Neuronal stem cell (in vitro differentiated cells): Measurements from ENCODE around the gene FBXO47.

Experiments used
- DNase-seq: peaks from one replicate; pipeline ENCODE4 v3.0.0-alpha.2; 2013; ENCODE audit warnings: low spot score
- H2AFZ ChIP-seq: one replicate; pipeline ENCODE4 v1.6.1; 2013; ENCODE audit warnings: mild to moderate bottlenecking, low read length, inconsistent platforms
- H2AK5ac ChIP-seq: 2 replicates; pipeline ENCODE4 v1.6.1; 2013; ENCODE audit warnings: low read depth, mild to moderate bottlenecking, inconsistent platforms, low read length, moderate library complexity, mixed read lengths
- H2BK120ac ChIP-seq: 2 replicates; pipeline ENCODE4 v1.6.1; 2013; ENCODE audit warnings: low read depth, mild to moderate bottlenecking, inconsistent platforms, low read length, moderate library complexity, mixed read lengths
- H2BK12ac ChIP-seq: one replicate; pipeline ENCODE4 v1.6.1; 2013; ENCODE audit warnings: low read length, inconsistent platforms
- H2BK15ac ChIP-seq: 2 replicates; pipeline ENCODE4 v1.6.1; 2013; ENCODE audit warnings: mild to moderate bottlenecking, low read length, inconsistent platforms, mixed read lengths
- H2BK5ac ChIP-seq: one replicate; pipeline ENCODE4 v1.6.1; 2013; ENCODE audit warnings: inconsistent platforms, mild to moderate bottlenecking, low read length, moderate library complexity
- H3K14ac ChIP-seq: one replicate; pipeline ENCODE4 v1.6.1; 2013; ENCODE audit warnings: low read length, inconsistent platforms
- H3K18ac ChIP-seq: 2 replicates; pipeline ENCODE4 v1.6.1; 2013; ENCODE audit warnings: low read length, inconsistent platforms
- H3K23ac ChIP-seq: 2 replicates; pipeline ENCODE4 v1.6.1; 2013; ENCODE audit warnings: low read depth, mild to moderate bottlenecking, mixed read lengths, low read length, inconsistent platforms; ENCODE audit not compliant: poor library complexity
- H3K27ac ChIP-seq: replicated peaks from 3 replicates; pipeline ENCODE4 v1.5.1; 2013; ENCODE audit warnings: low read length, inconsistent platforms
- H3K27me3 ChIP-seq, 3 experiments: 2 replicates each; pipeline ENCODE4 v1.6.1; 2013; ENCODE audit warnings: low read length in 3 of 3, mild to moderate bottlenecking in 2 of 3, inconsistent platforms in 1 of 3, low read depth in 1 of 3, mixed read lengths in 1 of 3, moderate library complexity in 1 of 3; ENCODE audit not compliant: control insufficient read depth in 3 of 3, insufficient read depth in 3 of 3
- H3K36me3 ChIP-seq, 2 donors: replicated peaks in 1 of 2; 2 replicates each; pipeline ENCODE4 v1.6.1; 2013; ENCODE audit warnings: low read length in 2 of 2; ENCODE audit not compliant: control insufficient read depth in 2 of 2, insufficient read depth in 2 of 2
- H3K4ac ChIP-seq: 2 replicates; pipeline ENCODE4 v1.6.1; 2013; ENCODE audit warnings: inconsistent platforms, mild to moderate bottlenecking, low read length, moderate library complexity
- H3K4me1 ChIP-seq, 2 donors: 1 replicate in 1 of 2; 2 replicates in 1 of 2; pipeline ENCODE4 v1.6.1; 2013; ENCODE audit warnings: low read length in 2 of 2, low read depth in 1 of 2; ENCODE audit not compliant: control insufficient read depth in 2 of 2, insufficient read depth in 1 of 2
- H3K4me2 ChIP-seq: one replicate; pipeline ENCODE4 v1.6.1; 2013; ENCODE audit warnings: mild to moderate bottlenecking, low read length, inconsistent platforms; ENCODE audit not compliant: insufficient read depth, poor library complexity, severe bottlenecking
- H3K4me3 ChIP-seq, 2 donors: 2 replicates each; pipeline ENCODE4 v1.5.1; 2013; ENCODE audit warnings: low read length in 2 of 2, mild to moderate bottlenecking in 2 of 2, inconsistent platforms in 1 of 2, moderate library complexity in 1 of 2
- H3K79me1 ChIP-seq: one replicate; pipeline ENCODE4 v1.6.1; 2013; ENCODE audit warnings: low read depth, mild to moderate bottlenecking, inconsistent platforms, low read length, moderate library complexity
- H3K9ac ChIP-seq: one replicate; pipeline ENCODE4 v1.6.1; 2013; ENCODE audit warnings: mild to moderate bottlenecking, low read depth, low read length, inconsistent platforms; ENCODE audit not compliant: poor library complexity
- H3K9me3 ChIP-seq, 2 donors: replicated peaks in 1 of 2; 2 replicates each; pipeline versions ENCODE3 to v1.6.1; 2013; ENCODE audit warnings: low read length in 2 of 2, mild to moderate bottlenecking in 2 of 2, inconsistent platforms in 1 of 2, low read depth in 1 of 2, mixed read lengths in 1 of 2, moderate library complexity in 1 of 2; ENCODE audit not compliant: control insufficient read depth in 2 of 2, insufficient read depth in 1 of 2
- H4K8ac ChIP-seq: one replicate; pipeline ENCODE4 v1.6.1; 2013; ENCODE audit warnings: low read depth, mild to moderate bottlenecking, inconsistent platforms, low read length, moderate library complexity
- H4K91ac ChIP-seq: one replicate; pipeline ENCODE4 v1.6.1; 2013; ENCODE audit warnings: low read length, low read depth, mild to moderate bottlenecking, inconsistent platforms; ENCODE audit not compliant: poor library complexity
- WGBS, 2 donors: extraction: QIAGEN DNeasy Blood & Tissue Kit; methylation state at CpG; one replicate each; pipeline ENCODE4 v1.1.7; 2013; ENCODE audit warnings: missing lambda C conversion rate in 2 of 2, mixed read lengths in 1 of 2; ENCODE audit not compliant: insufficient read length in 2 of 2, insufficient replicate concordance in 1 of 2; ENCODE audit errors: extremely low coverage in 2 of 2; 5-methylcytosine and 5-hydroxymethylcytosine counted together

FBXO47 gene

GRCh38 chr17:38916771-38917170 lies 50.4 kb downstream of the FBXO47 start:
- Histone ChIP-seq H2BK5ac (no peak overlapping the region), H3K4ac (no peak overlapping the region)

GRCh38 chr17:38915639-38915995 lies 51.6 kb downstream of the FBXO47 start:
- no peak overlapping the region for H3K27ac ChIP-seq
- peaks cover 22 to 87% of the 10 kb centered on the region in 2 donors for H3K36me3 ChIP-seq
- no peaks in the 10 kb centered on the region for H3K27me3 ChIP-seq
- H3K4me3 ChIP-seq, result no peak overlapping the region
- no peak overlapping the region for H3K9ac ChIP-seq
- H2BK15ac ChIP-seq, result no peak overlapping the region
- no peak overlapping the region for H2BK120ac ChIP-seq
- no peak overlapping the region for H3K4me2 ChIP-seq
- no peaks in the 10 kb centered on the region for H3K9me3 ChIP-seq
- H3K14ac ChIP-seq, result no peak overlapping the region
- no peak for DNase-seq
- H2AFZ ChIP-seq, result no peak overlapping the region
- no peak overlapping the region for H2BK5ac ChIP-seq
- no peak overlapping the region for H2BK12ac ChIP-seq
- peak overlapping the region; percentile 46 for H3K23ac ChIP-seq
- no peaks in the 10 kb centered on the region for H3K4me1 ChIP-seq
- H3K18ac ChIP-seq, result no peak overlapping the region
- no peak overlapping the region for H3K4ac ChIP-seq
- H4K8ac ChIP-seq, result no peak overlapping the region
- no peak overlapping the region for H4K91ac ChIP-seq
- WGBS, 2 donors, result no CpG with 5 or more reads among the region's 7 CpGs
- no peak overlapping the region for H2AK5ac ChIP-seq
- peaks cover 5% of the 10 kb centered on the region for H3K79me1 ChIP-seq

More at GRCh38 chr17:38916771-38917170, 50.4 kb downstream of the FBXO47 start:
- H3K18ac ChIP-seq, result no peak overlapping the region
- H2AK5ac ChIP-seq, result no peak overlapping the region
- no peak overlapping the region for H3K27ac ChIP-seq
- peaks cover 22 to 79% of the 10 kb centered on the region in 2 donors for H3K36me3 ChIP-seq
- no peak overlapping the region for H2BK15ac ChIP-seq
- no peaks in the 10 kb centered on the region for H3K9me3 ChIP-seq
- H3K4me3 ChIP-seq, result no peak overlapping the region
- H3K9ac ChIP-seq, result no peak overlapping the region
- WGBS, 2 donors, result no CpG with 5 or more reads among the region's 8 CpGs
- H3K23ac ChIP-seq, result no peak overlapping the region
- DNase-seq, result no peak
- H2AFZ ChIP-seq, result no peak overlapping the region
- H4K8ac ChIP-seq, result no peak overlapping the region
- H3K4me2 ChIP-seq, result no peak overlapping the region
- H2BK12ac ChIP-seq, result no peak overlapping the region
- H4K91ac ChIP-seq, result no peak overlapping the region
- peaks cover 0 to 2% of the 10 kb centered on the region in 2 donors for H3K4me1 ChIP-seq
- no peaks in the 10 kb centered on the region for H3K27me3 ChIP-seq
- no peak overlapping the region for H3K14ac ChIP-seq
- H3K79me1 ChIP-seq, result peaks cover 3% of the 10 kb centered on the region
- no peak overlapping the region for H2BK120ac ChIP-seq

GRCh38 chr17:38914741-38915638 lies 52.2 kb downstream of the FBXO47 start:
- Histone ChIP-seq H2BK5ac (no peak overlapping the region), H3K27ac (no peak overlapping the region), H4K91ac (no peak overlapping the region), H3K9ac (no peak overlapping the region), H3K14ac (no peak overlapping the region), H2AK5ac (no peak overlapping the region), H3K36me3 (peaks cover 22 to 82% of the 10 kb centered on the region in 2 donors), H2BK15ac (no peak overlapping the region), H2BK12ac (no peak overlapping the region), H3K79me1 (peaks cover 5% of the 10 kb centered on the region), H3K18ac (no peak overlapping the region), H3K23ac (peak overlapping the region; percentile 46), H3K4me3 (no peak overlapping the region), H4K8ac (no peak overlapping the region), H2BK120ac (no peak overlapping the region), H2AFZ (no peak overlapping the region), H3K4ac (no peak overlapping the region), H3K27me3 (no peaks in the 10 kb centered on the region), H3K9me3 (no peaks in the 10 kb centered on the region), H3K4me2 (no peak overlapping the region), H3K4me1 (no peaks in the 10 kb centered on the region)
- DNase-seq, result no peak
- WGBS, 2 donors, result no CpG with 5 or more reads among the region's 20 CpGs

GRCh38 chr17:38912221-38912813 lies 54.9 kb downstream of the FBXO47 start:
- Histone ChIP-seq H3K14ac (no peak overlapping the region), H3K18ac (no peak overlapping the region), H3K4me1 (peaks cover 0 to 7% of the 10 kb centered on the region in 2 donors), H2BK12ac (no peak overlapping the region), H3K9ac (no peak overlapping the region), H3K36me3 (peaks cover 21 to 75% of the 10 kb centered on the region in 2 donors), H4K8ac (no peak overlapping the region), H2BK15ac (no peak overlapping the region), H2BK5ac (peak overlapping the region; percentile 5), H3K27ac (no peak overlapping the region), H2BK120ac (no peak overlapping the region), H3K4ac (no peak overlapping the region), H2AFZ (no peak overlapping the region), H3K27me3 (no peaks in the 10 kb centered on the region), H3K79me1 (peaks cover 5% of the 10 kb centered on the region), H3K4me2 (no peak overlapping the region), H4K91ac (no peak overlapping the region), H3K4me3 (no peak overlapping the region), H3K23ac (peak overlapping the region; percentile 31), H3K9me3 (no peaks in the 10 kb centered on the region), H2AK5ac (no peak overlapping the region)
- WGBS, 2 donors, result no CpG with 5 or more reads among the region's 13 CpGs
- DNase-seq, result no peak
